SK-N-MC (cell line): ENCODE measurements around the gene HASPIN.

Source experiments
- DNase-seq: peaks from one replicate; pipeline ENCODE4 v3.0.0-alpha.2; 2011; ENCODE audit warnings: low read depth, low spot score
- H3K27ac ChIP-seq: fragments of 200-600 bp; sonication (generic); 2 replicates; pipeline ENCODE4 v1.5.1; 2016; ENCODE audit warnings: mixed run types
- H3K36me3 ChIP-seq: fragments of 200-600 bp; sonication (generic); 2 replicates; pipeline ENCODE4 v1.6.1; 2017; ENCODE audit warnings: antibody characterized with exemption, low read length, mixed read lengths; ENCODE audit not compliant: insufficient read depth
- H3K4me3 ChIP-seq: fragments of 200-600 bp; sonication (generic); 2 replicates; pipeline ENCODE4 v1.5.1; 2016
- H3K9ac ChIP-seq: fragments of 200-600 bp; sonication (generic); 2 replicates; pipeline ENCODE4 v1.8.0; 2017; ENCODE audit warnings: mixed run types, mixed read lengths; ENCODE audit not compliant: insufficient read length
- H3K9me3 ChIP-seq: fragments of 200-600 bp; sonication (generic); 2 replicates; pipeline ENCODE4 v1.6.1; 2017; ENCODE audit warnings: low read depth, mild to moderate bottlenecking, antibody characterized with exemption, low read length, moderate library complexity, mixed read lengths
- EZH2 ChIP-seq: fragments of 200-600 bp; sonication (generic); IDR thresholded peaks from one replicate; pipeline ENCODE4 v1.6.1; 2017; ENCODE audit warnings: antibody characterized with exemption
- FOXP2 ChIP-seq: optimal IDR thresholded peaks from 2 replicates; pipeline ENCODE3; 2011; ENCODE audit warnings: mild to moderate bottlenecking, moderate library complexity; ENCODE audit not compliant: insufficient read depth; ENCODE audit errors: extremely low read length, control extremely low read depth
- POLR2AphosphoS5 ChIP-seq: IDR thresholded peaks from 2 replicates; pipeline ENCODE4 v1.6.1; 2012; ENCODE audit warnings: mild to moderate bottlenecking, low read depth, low read length, borderline replicate concordance

The HASPIN gene

GRCh38 chr17:3708366-3708765 lies 15.3 kb upstream of the HASPIN start:
- H3K9ac ChIP-seq: no peak overlapping the region
- peaks cover 5% of the 10 kb centered on the region; the same call in 1 of the 2 replicates for H3K36me3 ChIP-seq
- H3K27ac ChIP-seq: no peak overlapping the region
- no peaks in the 10 kb centered on the region for H3K9me3 ChIP-seq
- no peak for TF ChIP-seq FOXP2
- no peak for TF ChIP-seq EZH2
- no peak for TF ChIP-seq POLR2AphosphoS5
- no peak overlapping the region for H3K4me3 ChIP-seq
- DNase-seq: no peak

GRCh38 chr17:3710951-3711383 lies 12.7 kb upstream of the HASPIN start:
- Histone ChIP-seq H3K4me3 (no peak overlapping the region), H3K36me3 (peaks cover 19% of the 10 kb centered on the region), H3K9ac (no peak overlapping the region), H3K27ac (no peak overlapping the region), H3K9me3 (no peaks in the 10 kb centered on the region)
- no peak for DNase-seq
- TF ChIP-seq EZH2 (no peak), FOXP2 (no peak), POLR2AphosphoS5 (no peak)

GRCh38 chr17:3712811-3713463 lies 10.8 kb upstream of the HASPIN start:
- Histone ChIP-seq H3K36me3 (peaks cover 39% of the 10 kb centered on the region), H3K27ac (no peak overlapping the region)
- no peak for DNase-seq

GRCh38 chr17:3715296-3715695 lies 8.4 kb upstream of the HASPIN start:
- no peak for TF ChIP-seq POLR2AphosphoS5
- TF ChIP-seq EZH2: no peak
- no peak for TF ChIP-seq FOXP2
- H3K4me3 ChIP-seq: no peak overlapping the region
- no peak for DNase-seq
- H3K9ac ChIP-seq: no peak overlapping the region
- H3K27ac ChIP-seq: no peak overlapping the region
- no peaks in the 10 kb centered on the region for H3K9me3 ChIP-seq
- peaks cover 57% of the 10 kb centered on the region for H3K36me3 ChIP-seq

More at GRCh38 chr17:3712811-3713463, 10.8 kb upstream of the HASPIN start:
- H3K9ac ChIP-seq: no peak overlapping the region
- H3K4me3 ChIP-seq: no peak overlapping the region
- no peaks in the 10 kb centered on the region for H3K9me3 ChIP-seq
- TF ChIP-seq EZH2 (no peak), POLR2AphosphoS5 (no peak)

GRCh38 chr17:3718201-3718600 lies 5.5 kb upstream of the HASPIN start:
- no peaks in the 10 kb centered on the region for H3K9me3 ChIP-seq
- no peak overlapping the region for H3K4me3 ChIP-seq
- peaks cover 59% of the 10 kb centered on the region for H3K36me3 ChIP-seq
- no peak for DNase-seq
- TF ChIP-seq EZH2 (no peak), FOXP2 (no peak), POLR2AphosphoS5 (no peak)
- no peak overlapping the region for H3K9ac ChIP-seq
- H3K27ac ChIP-seq: no peak overlapping the region

GRCh38 chr17:3719265-3719664 lies 4.4 kb upstream of the HASPIN start:
- Histone ChIP-seq H3K27ac (no peak overlapping the region), H3K9ac (no peak overlapping the region), H3K9me3 (no peaks in the 10 kb centered on the region), H3K4me3 (no peak overlapping the region), H3K36me3 (peaks cover 59% of the 10 kb centered on the region)
- DNase-seq: no peak
- TF ChIP-seq POLR2AphosphoS5 (no peak), EZH2 (no peak), FOXP2 (no peak)

GRCh38 chr17:3722716-3723115 lies 987 bp upstream of the HASPIN start:
- H3K9me3 ChIP-seq: no peaks in the 10 kb centered on the region
- no peak for DNase-seq
- peak overlapping the region; percentile 79 for H3K4me3 ChIP-seq
- no peak for TF ChIP-seq POLR2AphosphoS5
- TF ChIP-seq EZH2: no peak
- no peak for TF ChIP-seq FOXP2
- H3K9ac ChIP-seq: peak overlapping the region; percentile 81
- H3K36me3 ChIP-seq: peaks cover 44% of the 10 kb centered on the region
- H3K27ac ChIP-seq: no peak overlapping the region

- H3K4me3 ChIP-seq: peak overlapping the region; percentile 79
- DNase-seq: no peak
- H3K9ac ChIP-seq: peak overlapping the region; percentile 81
- no peaks in the 10 kb centered on the region for H3K9me3 ChIP-seq
- 0 out of 2 replicates have a peak overlapping the region, but pooled peaks have one; percentile 26 for H3K27ac ChIP-seq
- peaks cover 44% of the 10 kb centered on the region for H3K36me3 ChIP-seq
- no peak for TF ChIP-seq EZH2
- no peak for TF ChIP-seq POLR2AphosphoS5
- TF ChIP-seq FOXP2: no peak
Measured at GRCh38 chr17:3723188-3723555, 531 bp upstream of the HASPIN start.

GRCh38 chr17:3724378-3725077 lies 825 bp downstream of the HASPIN start:
- H3K4me3 ChIP-seq: peak overlapping the region; percentile 79
- DNase-seq: no peak
- H3K27ac ChIP-seq: no peak overlapping the region
- peak overlapping the region; percentile 81 for H3K9ac ChIP-seq
- peaks cover 35% of the 10 kb centered on the region for H3K36me3 ChIP-seq
- TF ChIP-seq EZH2: no peak
- no peaks in the 10 kb centered on the region for H3K9me3 ChIP-seq
